TTC549 (cell line): ENCODE data around the gene PLD5.

Experiments used
- FAIRE-seq: peaks from 2 replicates; lab custom pipeline; 2012; peaks lifted over from hg19 to GRCh38; lab: Jason Lieb, UNC

Gene PLD5

DNA sequence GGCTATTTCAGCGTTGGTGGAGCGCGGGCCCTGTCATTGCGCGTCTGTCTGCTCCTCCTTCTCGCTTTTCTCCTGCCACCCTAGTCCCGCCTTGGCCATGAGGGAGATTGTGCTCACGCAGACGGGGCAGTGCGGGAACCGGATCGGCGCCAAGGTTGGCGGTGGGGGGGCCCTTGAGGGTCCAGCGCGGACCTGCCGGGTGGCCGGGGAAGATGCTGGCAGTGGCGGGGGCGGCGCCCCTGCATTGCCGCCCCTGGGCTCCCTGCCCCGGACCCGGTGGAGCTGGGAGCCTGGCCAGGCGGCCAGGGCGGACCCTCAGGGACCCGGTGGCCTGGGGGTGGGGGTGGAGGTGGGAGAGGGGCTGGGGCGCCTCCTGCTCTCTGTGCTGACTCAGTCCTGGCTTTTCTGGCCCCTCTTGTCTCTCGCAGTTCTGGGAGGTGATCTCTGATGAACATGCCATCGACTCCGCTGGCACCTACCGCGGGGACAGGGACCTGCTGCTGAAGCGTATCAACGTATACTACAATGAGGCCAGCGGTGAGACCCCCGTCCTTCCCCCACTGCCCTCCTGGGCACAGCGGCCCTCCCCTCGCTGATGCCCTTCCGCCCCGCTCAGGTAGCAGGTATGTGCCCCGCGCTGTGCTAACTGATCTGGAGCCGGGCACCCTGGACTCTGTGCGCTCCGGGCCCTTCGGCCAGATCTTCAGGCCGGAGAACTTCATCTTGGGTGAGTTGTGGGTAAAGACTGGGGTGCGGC is 467.3 kb downstream of the PLD5 start:
- no peak for FAIRE-seq

DNA sequence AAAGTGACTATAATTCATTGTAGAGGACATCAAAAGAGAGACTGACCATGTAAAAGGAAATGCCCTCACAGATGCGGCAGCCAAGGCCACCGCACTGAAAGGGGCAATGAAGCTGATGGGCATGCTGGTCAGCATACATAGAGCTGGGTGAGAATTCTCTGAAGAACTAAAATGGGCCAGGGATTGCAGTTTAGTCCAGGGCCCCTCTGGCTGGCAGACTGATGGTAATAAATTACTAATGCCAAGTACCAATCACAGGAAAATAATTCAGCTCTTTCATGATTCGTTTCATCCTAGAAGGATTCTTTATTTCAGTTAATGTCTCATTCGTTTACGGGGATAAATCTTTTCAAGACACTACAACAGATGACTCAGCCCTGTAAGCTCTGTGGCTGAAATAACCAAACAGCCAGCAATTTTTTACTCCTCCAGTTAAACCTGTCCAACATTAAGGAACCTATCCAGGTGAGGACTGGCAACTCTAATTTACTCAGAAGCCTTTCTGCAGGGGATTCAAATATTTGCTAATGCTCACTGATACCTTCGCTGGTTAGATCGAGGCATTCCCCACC is 468.7 kb downstream of the PLD5 start:
- FAIRE-seq: no peak

DNA sequence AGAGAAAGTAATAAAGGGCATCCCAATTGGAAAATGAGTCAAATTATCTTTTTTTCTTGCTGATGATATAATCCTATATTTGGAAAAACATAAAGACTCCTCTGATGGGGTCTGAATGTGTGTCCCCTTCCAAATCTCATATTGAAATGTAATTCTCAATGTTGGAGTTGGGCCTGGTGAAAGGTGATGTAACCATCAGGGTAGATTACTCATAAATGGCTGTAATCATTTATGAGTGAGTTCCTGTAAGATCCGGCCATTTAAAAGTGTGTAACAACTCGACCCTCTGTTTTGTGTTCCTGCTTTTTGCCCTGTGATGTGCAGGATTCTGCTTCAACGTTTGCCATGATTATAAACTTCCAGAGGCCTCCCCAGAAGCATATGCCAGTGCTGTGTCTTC is 481.3 kb downstream of the PLD5 start:
- no peak for FAIRE-seq

DNA sequence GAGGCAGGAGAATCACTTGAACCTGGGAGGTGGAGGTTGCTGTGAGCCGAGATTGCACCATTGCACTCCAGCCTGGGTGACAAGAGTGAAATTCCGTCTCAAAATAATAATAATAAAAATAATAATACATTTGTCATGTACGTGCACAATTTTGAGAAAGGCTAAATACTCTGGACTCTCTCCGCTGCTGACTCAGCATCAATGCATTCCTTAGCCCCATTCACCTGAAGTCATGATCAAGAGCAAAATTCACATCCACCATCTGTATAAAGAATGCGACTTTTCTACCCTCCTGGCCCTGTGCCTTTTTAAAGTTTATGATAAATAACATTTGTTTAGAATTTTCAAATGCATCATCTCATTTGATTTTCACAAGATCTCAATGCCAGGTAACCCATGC is 490.1 kb downstream of the PLD5 start:
- no peak for FAIRE-seq

DNA sequence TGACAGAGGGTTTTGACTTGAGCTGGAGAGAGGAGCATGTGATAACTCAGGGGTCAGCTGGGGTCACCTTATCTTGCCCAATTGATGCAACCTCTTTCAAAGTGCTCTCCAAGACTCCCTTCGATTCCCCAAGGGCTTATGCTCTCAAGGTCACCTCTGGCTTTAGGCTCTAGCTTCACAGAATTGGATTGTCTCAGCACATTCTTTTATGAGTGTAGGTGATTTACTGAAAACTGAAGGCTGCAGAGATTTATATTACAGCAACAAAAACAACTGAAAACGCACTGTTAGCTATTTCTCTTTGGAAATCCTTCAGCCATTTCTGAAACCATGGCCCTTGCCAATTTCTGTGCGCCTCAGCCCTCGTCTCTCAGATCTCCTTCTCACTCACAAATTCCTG is 491.1 kb downstream of the PLD5 start:
- no peak for FAIRE-seq
